ENCODE data around the gene POMC. TPM values are rescaled to one million over a fixed set of nuclear protein-coding genes. Genes with fewer than 3 reads are reported as not detected.

The POMC gene
- total RNA-seq, 1 donor from 2014 or later = 8.8 TPM

DNA sequence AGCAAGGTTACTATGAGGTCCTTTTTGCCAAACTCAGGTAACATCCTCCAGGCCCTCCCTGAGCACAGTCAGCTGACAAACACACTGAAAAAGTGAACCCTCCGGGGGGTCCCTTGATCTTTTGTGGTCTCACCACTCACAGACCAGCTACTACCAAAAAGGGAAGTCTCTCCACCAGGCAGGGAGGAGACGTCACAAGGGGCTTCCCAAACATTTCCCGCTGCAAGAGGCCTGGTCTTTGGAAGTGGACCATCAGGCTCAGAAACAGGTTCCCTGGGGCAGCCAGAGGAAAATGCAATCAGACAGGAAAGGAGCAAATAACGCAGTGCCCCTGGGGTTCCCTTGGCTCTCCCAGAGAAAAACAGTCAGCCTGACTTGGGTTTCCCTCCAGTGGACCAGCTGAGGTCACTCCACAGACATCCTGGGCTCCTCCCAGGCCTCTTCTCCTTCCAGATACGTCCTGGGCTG is 38.7 kb upstream of the POMC start:
- Histone ChIP-seq H3K4me3 (ENCODE audit: low read depth, low read length) (no peak overlapping the region), H3K36me3 (ENCODE audit: control insufficient read depth, insufficient read depth, low read length) (no peaks in the 10 kb centered on the region), H3K27me3 (ENCODE audit: control insufficient read depth, insufficient read depth, low read length) (peaks cover 3% of the 10 kb centered on the region)
- TF ChIP-seq, protein P1, sequence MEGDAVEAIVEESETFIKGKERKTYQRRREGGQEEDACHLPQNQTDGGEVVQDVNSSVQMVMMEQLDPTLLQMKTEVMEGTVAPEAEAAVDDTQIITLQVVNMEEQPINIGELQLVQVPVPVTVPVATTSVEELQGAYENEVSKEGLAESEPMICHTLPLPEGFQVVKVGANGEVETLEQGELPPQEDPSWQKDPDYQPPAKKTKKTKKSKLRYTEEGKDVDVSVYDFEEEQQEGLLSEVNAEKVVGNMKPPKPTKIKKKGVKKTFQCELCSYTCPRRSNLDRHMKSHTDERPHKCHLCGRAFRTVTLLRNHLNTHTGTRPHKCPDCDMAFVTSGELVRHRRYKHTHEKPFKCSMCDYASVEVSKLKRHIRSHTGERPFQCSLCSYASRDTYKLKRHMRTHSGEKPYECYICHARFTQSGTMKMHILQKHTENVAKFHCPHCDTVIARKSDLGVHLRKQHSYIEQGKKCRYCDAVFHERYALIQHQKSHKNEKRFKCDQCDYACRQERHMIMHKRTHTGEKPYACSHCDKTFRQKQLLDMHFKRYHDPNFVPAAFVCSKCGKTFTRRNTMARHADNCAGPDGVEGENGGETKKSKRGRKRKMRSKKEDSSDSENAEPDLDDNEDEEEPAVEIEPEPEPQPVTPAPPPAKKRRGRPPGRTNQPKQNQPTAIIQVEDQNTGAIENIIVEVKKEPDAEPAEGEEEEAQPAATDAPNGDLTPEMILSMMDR (IDR thresholded peaks at IDR 0.05; ENCODE audit: insufficient read depth, low read length, poor library complexity, severe bottlenecking) = no peak
- no peak for DNase-seq (ENCODE audit: low read depth)

GRCh38 chr2:25204190-25204838 is 35.9 kb upstream of the POMC start:
- DNase-seq (ENCODE audit: low read depth) = no peak
- Histone ChIP-seq H3K4me3 (ENCODE audit: low read depth, low read length) (no peak overlapping the region), H3K27me3 (ENCODE audit: control insufficient read depth, insufficient read depth, low read length) (peaks cover 3% of the 10 kb centered on the region), H3K36me3 (ENCODE audit: control insufficient read depth, insufficient read depth, low read length) (no peaks in the 10 kb centered on the region)
- TF ChIP-seq, protein P1 (IDR thresholded peaks at IDR 0.05; ENCODE audit: insufficient read depth, low read length, poor library complexity, severe bottlenecking) = no peak

- no peak for DNase-seq (ENCODE audit: low read depth)
These were observed 33.9 kb upstream of the POMC start for GRCh38 chr2:25202275-25202674.

DNA sequence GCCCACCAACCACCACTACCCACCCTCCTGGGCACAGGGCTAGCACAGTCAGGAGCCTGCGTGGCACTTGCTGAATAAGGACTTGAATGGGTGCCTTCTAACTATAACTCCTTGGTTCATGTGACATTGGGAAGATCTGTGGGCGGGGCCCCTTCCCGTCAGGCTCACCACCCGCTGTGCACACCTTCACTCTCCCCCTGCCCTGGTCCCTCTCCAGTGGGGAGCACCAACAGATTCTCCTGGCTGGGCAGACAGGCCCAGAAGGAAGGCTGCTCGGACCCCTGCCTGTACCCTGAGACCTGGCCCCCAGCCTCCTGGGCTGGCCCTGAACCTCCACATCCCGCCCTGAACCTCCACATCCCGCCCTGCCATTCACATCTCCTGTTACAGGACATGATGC is 33.4 kb upstream of the POMC start:
- peaks cover 3% of the 10 kb centered on the region for H3K27me3 ChIP-seq (ENCODE audit: control insufficient read depth, insufficient read depth, low read length)
- TF ChIP-seq, protein P1 (IDR thresholded peaks at IDR 0.05; ENCODE audit: insufficient read depth, low read length, poor library complexity, severe bottlenecking) = no peak
- H3K36me3 ChIP-seq (ENCODE audit: control insufficient read depth, insufficient read depth, low read length) = no peaks in the 10 kb centered on the region
- H3K4me3 ChIP-seq (ENCODE audit: low read depth, low read length) = no peak overlapping the region
- DNase-seq (ENCODE audit: low read depth) = no peak

More at GRCh38 chr2:25202275-25202674, 33.9 kb upstream of the POMC start:
- Histone ChIP-seq H3K36me3 (ENCODE audit: control insufficient read depth, insufficient read depth, low read length) (no peaks in the 10 kb centered on the region), H3K27me3 (ENCODE audit: control insufficient read depth, insufficient read depth, low read length) (peaks cover 3% of the 10 kb centered on the region), H3K4me3 (ENCODE audit: low read depth, low read length) (no peak overlapping the region)
- TF ChIP-seq, protein P1 (IDR thresholded peaks at IDR 0.05; ENCODE audit: insufficient read depth, low read length, poor library complexity, severe bottlenecking) = no peak

GRCh38 chr2:25201265-25201664 is 32.9 kb upstream of the POMC start:
- H3K4me3 ChIP-seq (ENCODE audit: low read depth, low read length) = no peak overlapping the region
- no peak for DNase-seq (ENCODE audit: low read depth)
- no peaks in the 10 kb centered on the region for H3K36me3 ChIP-seq (ENCODE audit: control insufficient read depth, insufficient read depth, low read length)
- TF ChIP-seq, protein P1 (IDR thresholded peaks at IDR 0.05; ENCODE audit: insufficient read depth, low read length, poor library complexity, severe bottlenecking) = peak; percentile 27
- peaks cover 3% of the 10 kb centered on the region for H3K27me3 ChIP-seq (ENCODE audit: control insufficient read depth, insufficient read depth, low read length)

DNA sequence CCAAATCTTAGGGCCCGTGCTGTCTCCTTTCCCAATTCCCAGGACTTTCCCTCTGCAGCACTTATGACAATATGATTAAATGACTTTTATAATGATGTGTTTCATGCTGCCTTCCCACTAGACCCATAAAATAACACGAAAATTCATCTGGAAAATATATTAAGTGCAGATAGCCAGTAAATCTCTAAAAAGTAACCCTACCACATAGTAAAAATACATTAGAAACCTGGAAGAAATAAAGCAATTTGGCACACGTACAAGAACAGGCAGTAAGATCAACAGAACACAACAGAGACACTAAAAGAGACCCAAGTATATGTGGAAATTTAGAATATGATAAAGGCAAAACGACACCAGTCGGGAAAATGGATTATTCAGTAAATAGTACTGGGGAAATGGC is 30.2 kb upstream of the POMC start:
- TF ChIP-seq, protein P1 (IDR thresholded peaks at IDR 0.05; ENCODE audit: insufficient read depth, low read length, poor library complexity, severe bottlenecking) = no peak
- Histone ChIP-seq H3K36me3 (ENCODE audit: control insufficient read depth, insufficient read depth, low read length) (no peaks in the 10 kb centered on the region), H3K4me3 (ENCODE audit: low read depth, low read length) (no peak overlapping the region), H3K27me3 (ENCODE audit: control insufficient read depth, insufficient read depth, low read length) (no peaks in the 10 kb centered on the region)
- DNase-seq (ENCODE audit: low read depth) = no peak
